Activated CD4-positive, alpha-beta memory T cell treated with anti-CD3 and anti-CD28 coated beads for 36 hours (primary cell): ENCODE measurements around the gene USP33. TPM values are rescaled to one million over a fixed set of nuclear protein-coding genes. Genes with fewer than 3 reads are reported as not detected.
"Not testable (repeated sequence)": the region's sequence is repeated elsewhere in the genome, so short reads cannot be mapped to it uniquely, and the experiment has no call there.

Experiments
- CTCF ChIA-PET: fragments of 350-600 bp; sonication (Branson Sonifier 250); formaldehyde crosslinking; loops from one replicate; lab custom pipeline; 2021; ENCODE audit warnings: antibody characterized with exemption, inconsistent platforms; lab: Charles Lee
- POLR2A ChIA-PET: fragments of 350-600 bp; sonication (Branson Sonifier 250); formaldehyde crosslinking; loops from one replicate; lab custom pipeline; 2021; ENCODE audit warnings: antibody characterized with exemption; lab: Charles Lee
- DNase-seq: peaks from one replicate; pipeline ENCODE4 v3.0.0-alpha.2; 2020
- H3K27ac Mint-ChIP-seq: one replicate; pipeline ENCODE4 v1.8.0; 2021; ENCODE audit warnings: mixed read lengths
- H3K27me3 Mint-ChIP-seq: one replicate; pipeline ENCODE4 v1.8.0; 2021; ENCODE audit warnings: mixed read lengths
- H3K36me3 Mint-ChIP-seq: one replicate; pipeline ENCODE4 v1.8.0; 2021; ENCODE audit warnings: mixed read lengths
- H3K4me1 Mint-ChIP-seq: one replicate; pipeline ENCODE4 v1.8.0; 2021; ENCODE audit warnings: low read depth, mixed read lengths
- H3K4me3 Mint-ChIP-seq: one replicate; pipeline ENCODE4 v1.8.0; 2021; ENCODE audit warnings: mild to moderate bottlenecking, mixed read lengths
- H3K9me3 Mint-ChIP-seq: one replicate; pipeline ENCODE4 v1.8.0; 2021; ENCODE audit warnings: mixed read lengths
- intact Hi-C: fragments of 100-400 bp; cut with micrococcal nuclease; formaldehyde crosslinking; loops from one replicate; pipeline ENCODE4 v1.15.1; 2023
- total RNA-seq, 2 experiments: library from RNA; stranded (reverse); gene quantifications; one replicate each; pipeline ENCODE4 v1.2.3, GENCODE V29; 2021

The USP33 gene
- total RNA-seq, 2 experiments from 2014 or later, result 37.7 to 41.0 TPM

DNA sequence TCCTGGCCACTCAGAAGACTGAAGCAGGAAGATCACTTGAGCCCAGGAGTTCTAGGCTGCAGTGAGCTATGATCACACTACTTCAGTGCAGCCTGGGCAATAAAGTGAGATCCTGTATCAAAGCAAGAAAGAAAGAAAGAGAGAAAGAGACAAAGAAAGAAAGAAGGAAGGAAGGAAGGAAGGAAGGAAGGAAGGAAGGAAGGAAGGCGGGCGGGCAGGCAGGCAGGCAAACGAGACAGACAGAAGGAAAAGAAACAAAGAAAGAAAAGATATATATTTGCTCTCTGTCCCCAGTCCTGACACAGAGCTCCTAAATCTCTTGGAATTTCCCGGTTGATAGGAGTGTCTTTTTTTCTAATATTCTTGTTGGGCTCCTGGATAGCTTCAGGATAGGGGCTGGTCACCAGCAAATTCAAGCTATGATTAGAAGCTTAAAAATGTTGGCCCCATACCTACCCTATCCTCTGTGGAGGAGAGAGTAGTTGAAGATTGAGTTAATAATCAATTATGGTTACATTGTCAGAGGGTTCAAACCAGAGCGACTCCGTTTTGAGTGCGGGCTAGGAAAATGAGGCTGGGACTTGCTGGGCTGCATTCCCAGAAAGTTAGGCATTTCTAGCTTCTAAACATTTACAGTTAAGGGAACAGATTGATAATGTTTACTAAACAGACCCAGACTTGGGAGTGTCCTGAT lies 16.5 kb upstream of the USP33 start:
- H3K36me3 Mint-ChIP-seq, result no peaks in the 10 kb centered on the region
- POLR2A ChIA-PET, result no interaction called here
- no peak overlapping the region for H3K27ac Mint-ChIP-seq

DNA sequence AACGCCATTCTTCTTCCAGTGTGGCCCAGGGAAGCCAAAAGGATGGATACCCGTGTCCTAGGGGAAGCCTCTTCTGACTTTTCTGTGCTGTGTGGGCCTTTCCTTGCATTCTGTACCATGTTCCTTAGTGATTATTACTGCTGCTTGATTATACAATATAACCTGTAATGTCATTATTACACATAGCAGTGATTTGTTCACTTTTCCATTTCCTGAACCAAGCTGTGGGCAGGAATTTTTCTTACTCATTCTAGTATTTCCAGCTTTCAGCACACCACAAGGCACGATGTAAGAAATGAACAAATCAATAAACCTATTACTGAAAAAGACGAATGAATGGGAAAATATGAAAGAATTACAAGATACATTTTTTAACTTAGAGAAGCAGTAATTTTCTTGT lies 8.4 kb upstream of the USP33 start:
- Mint-ChIP-seq H3K4me1 (peaks cover 6% of the 10 kb centered on the region), H3K27me3 (no peaks in the 10 kb centered on the region), H3K4me3 (no peak overlapping the region), H3K27ac (no peak overlapping the region), H3K36me3 (no peaks in the 10 kb centered on the region), H3K9me3 (no peaks in the 10 kb centered on the region)
- intact Hi-C loops, result no loop called here
- POLR2A ChIA-PET, result interaction anchor here (0.6 kb wide), 1 partner anchor 11 kb away, joined by 4 read pairs; the partner anchor contains the start of gene MIGA1
- DNase-seq, result no peak
- CTCF ChIA-PET, result no interaction called here

More for the DNA sequence above, 16.5 kb upstream of the USP33 start:
- Mint-ChIP-seq H3K9me3 (no peaks in the 10 kb centered on the region), H3K27me3 (no peaks in the 10 kb centered on the region), H3K4me1 (peaks cover 19% of the 10 kb centered on the region), H3K4me3 (no peak overlapping the region)
- DNase-seq, result no peak
- intact Hi-C loops, result no loop called here
- CTCF ChIA-PET, result no interaction called here

- POLR2A ChIA-PET, result no interaction called here
- no peaks in the 10 kb centered on the region for H3K9me3 Mint-ChIP-seq
- DNase-seq, result no peak
- peaks cover 6% of the 10 kb centered on the region for H3K36me3 Mint-ChIP-seq
- H3K27me3 Mint-ChIP-seq, result no peaks in the 10 kb centered on the region
- peaks cover 26% of the 10 kb centered on the region for H3K4me1 Mint-ChIP-seq
- intact Hi-C loops, result no loop called here
- CTCF ChIA-PET, result no interaction called here
- H3K4me3 Mint-ChIP-seq, result no peak overlapping the region
- no peak overlapping the region for H3K27ac Mint-ChIP-seq
Observed at GRCh38 chr1:77762072-77762476, 2.4 kb upstream of the USP33 start.

DNA sequence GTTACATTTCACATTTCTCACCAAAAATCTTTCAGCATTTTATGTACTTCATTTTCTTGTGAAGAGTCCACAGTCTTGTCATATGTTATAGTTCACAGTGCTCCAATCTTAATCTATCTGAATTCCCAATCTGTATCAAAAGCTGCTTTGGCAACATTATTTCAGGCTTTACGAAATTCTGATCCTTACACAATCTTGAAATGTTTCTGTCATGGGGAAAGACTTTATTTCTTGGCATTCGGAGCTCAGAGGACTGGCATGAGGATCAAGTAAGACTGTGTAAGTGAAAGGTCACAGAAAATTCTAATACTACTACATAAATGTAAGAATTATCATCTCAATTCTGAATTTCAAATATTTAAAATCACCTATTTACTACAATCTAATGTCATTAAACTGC lies 2.0 kb downstream of the USP33 start:
- H3K4me3 Mint-ChIP-seq, result no peak overlapping the region
- H3K27me3 Mint-ChIP-seq, result no peaks in the 10 kb centered on the region
- peaks cover 50% of the 10 kb centered on the region for H3K4me1 Mint-ChIP-seq
- H3K9me3 Mint-ChIP-seq, result no peaks in the 10 kb centered on the region
- DNase-seq, result no peak
- ChIA-PET POLR2A (interaction anchor here (1.3 to 2.2 kb wide), 3 partner anchors 22 to 248 kb away, joined by 3 to 8 read pairs (median 4); partner anchors contain the start of genes DNAJB4, MIGA1 and ZZZ3), CTCF (no interaction called here)
- intact Hi-C loops, result loop anchor here (5.0 to 10.0 kb wide), 2 partner anchors 543 to 865 kb away; partner anchors contain the start of genes IFI44L and PIGK
- peaks cover 6% of the 10 kb centered on the region for H3K36me3 Mint-ChIP-seq
- H3K27ac Mint-ChIP-seq, result no peak overlapping the region

- no peak for DNase-seq
- Mint-ChIP-seq H3K27me3 (no peaks in the 10 kb centered on the region), H3K4me1 (peaks cover 50% of the 10 kb centered on the region), H3K9me3 (no peaks in the 10 kb centered on the region), H3K4me3 (no peak overlapping the region), H3K36me3 (peaks cover 6% of the 10 kb centered on the region), H3K27ac (no peak overlapping the region)
- POLR2A ChIA-PET, result interaction anchor here (1.3 to 2.2 kb wide), 2 partner anchors 74 to 248 kb away, joined by 3 to 8 read pairs; partner anchors contain the start of genes DNAJB4 and ZZZ3
- CTCF ChIA-PET, result interaction anchor here (0.6 kb wide), 1 partner anchor 358 kb away, joined by 3 read pairs; no protein-coding TSS in a partner anchor
- intact Hi-C loops, result loop anchor here (5.0 to 10.0 kb wide), 2 partner anchors 542 to 865 kb away; partner anchors contain the start of genes IFI44L and PIGK
Observed at GRCh38 chr1:77757066-77757584, 2.5 kb downstream of the USP33 start.

- DNase-seq, result no peak
- intact Hi-C loops, result loop anchor here (5.0 to 10.0 kb wide), 2 partner anchors 541 to 866 kb away; partner anchors contain the start of genes IFI44L and PIGK
- no peaks in the 10 kb centered on the region for H3K27me3 Mint-ChIP-seq
- H3K27ac Mint-ChIP-seq, result no peak overlapping the region
- peaks cover 6% of the 10 kb centered on the region for H3K36me3 Mint-ChIP-seq
- POLR2A ChIA-PET, result interaction anchor here (0.6 to 2.2 kb wide), 2 partner anchors 49 to 73 kb away, joined by 3 to 8 read pairs; partner anchors contain the start of gene ZZZ3
- no peak overlapping the region for H3K4me3 Mint-ChIP-seq
- peaks cover 46% of the 10 kb centered on the region for H3K4me1 Mint-ChIP-seq
- CTCF ChIA-PET, result no interaction called here
- H3K9me3 Mint-ChIP-seq, result no peaks in the 10 kb centered on the region
Observed at GRCh38 chr1:77756052-77756754, 3.4 kb downstream of the USP33 start.

- CTCF ChIA-PET, H3K27ac Mint-ChIP-seq, H3K36me3 Mint-ChIP-seq, H3K27me3 Mint-ChIP-seq, H3K4me3 Mint-ChIP-seq, DNase-seq, intact Hi-C loops, POLR2A ChIA-PET, H3K9me3 Mint-ChIP-seq: not testable (repeated sequence)
- H3K4me1 Mint-ChIP-seq, result peaks cover 40% of the 10 kb centered on the region
Observed at GRCh38 chr1:77749489-77749888, 10.2 kb downstream of the USP33 start.

- no peak overlapping the region for H3K27ac Mint-ChIP-seq
- no peaks in the 10 kb centered on the region for H3K9me3 Mint-ChIP-seq
- H3K4me1 Mint-ChIP-seq, result peaks cover 40% of the 10 kb centered on the region
- intact Hi-C loops, result no loop called here
- CTCF ChIA-PET, result interaction anchor here (0.7 kb wide), 1 partner anchor 156 kb away, joined by 3 read pairs; no protein-coding TSS in a partner anchor
- peaks cover 2% of the 10 kb centered on the region for H3K36me3 Mint-ChIP-seq
- no peak overlapping the region for H3K4me3 Mint-ChIP-seq
- no peaks in the 10 kb centered on the region for H3K27me3 Mint-ChIP-seq
- no peak for DNase-seq
- POLR2A ChIA-PET, result no interaction called here
Observed at GRCh38 chr1:77744576-77744975, 15.1 kb downstream of the USP33 start.

- Mint-ChIP-seq H3K9me3 (no peaks in the 10 kb centered on the region), H3K36me3 (peaks cover 7% of the 10 kb centered on the region), H3K27ac (no peak overlapping the region), H3K27me3 (no peaks in the 10 kb centered on the region), H3K4me1 (peaks cover 21% of the 10 kb centered on the region), H3K4me3 (no peak overlapping the region)
- intact Hi-C loops, result no loop called here
- no peak for DNase-seq
- POLR2A ChIA-PET, result no interaction called here
- CTCF ChIA-PET, result no interaction called here
Observed at GRCh38 chr1:77742011-77742555, 17.6 kb downstream of the USP33 start.

DNA sequence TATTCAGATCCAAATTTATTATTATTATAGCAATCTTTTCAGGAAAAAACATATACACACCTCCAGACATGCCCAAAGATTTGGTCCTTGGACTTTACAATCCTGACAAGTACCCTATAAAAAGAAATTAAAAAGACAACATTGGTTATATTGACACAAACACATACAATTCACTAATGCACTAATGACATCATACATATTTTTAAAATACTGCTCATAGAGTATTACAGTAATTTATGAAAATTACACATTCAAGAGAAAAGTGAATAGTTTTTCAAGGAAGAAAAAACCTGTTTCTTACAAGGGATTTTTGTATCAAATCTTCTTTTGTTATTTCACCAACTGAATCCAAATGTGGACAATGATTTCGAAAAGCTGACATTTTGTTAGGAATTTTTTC lies 18.3 kb downstream of the USP33 start:
- POLR2A ChIA-PET, result no interaction called here
- CTCF ChIA-PET, result interaction anchor here (0.6 kb wide), 1 partner anchor 427 kb away, joined by 4 read pairs; no protein-coding TSS in a partner anchor
- no peaks in the 10 kb centered on the region for H3K9me3 Mint-ChIP-seq
- H3K4me3 Mint-ChIP-seq, result no peak overlapping the region
- no peak overlapping the region for H3K27ac Mint-ChIP-seq
- H3K36me3 Mint-ChIP-seq, result peaks cover 7% of the 10 kb centered on the region
- H3K4me1 Mint-ChIP-seq, result peaks cover 21% of the 10 kb centered on the region
- no peak for DNase-seq
- intact Hi-C loops, result no loop called here
- H3K27me3 Mint-ChIP-seq, result no peaks in the 10 kb centered on the region

GRCh38 chr1:77739235-77739634 lies 20.4 kb downstream of the USP33 start:
- ChIA-PET CTCF (no interaction called here), POLR2A (no interaction called here)
- Mint-ChIP-seq H3K4me3 (no peak overlapping the region), H3K36me3 (peaks cover 11% of the 10 kb centered on the region), H3K27ac (no peak overlapping the region), H3K9me3 (no peaks in the 10 kb centered on the region), H3K27me3 (no peaks in the 10 kb centered on the region), H3K4me1 (peaks cover 6% of the 10 kb centered on the region)
- no peak for DNase-seq
- intact Hi-C loops, result no loop called here
